AG08395 (cell line): Measurements from ENCODE around the gene DDX41.
"Not testable (repeated sequence)": the region's sequence is repeated elsewhere in the genome, so short reads cannot be mapped to it uniquely, and the experiment has no call there.

Experiments used
- DNase-seq: peaks from one replicate; pipeline ENCODE4 v3.0.0; 2012; ENCODE audit warnings: mixed read lengths, low spot score

The DDX41 gene

GRCh38 chr5:177516601-177517568, at the start of gene DDX41:
Gene DDX41 (minus strand): TSS chr5:177516961. CDS start chr5:177516945, 16 bp downstream.
- DNase-seq: peak; percentile 99

GRCh38 chr5:177565046-177565445, 48.3 kb upstream of the DDX41 start:
- DNase-seq: no peak

- not testable (repeated sequence) for DNase-seq
Measured at GRCh38 chr5:177559446-177559941, 42.7 kb upstream of the DDX41 start.

GRCh38 chr5:177557796-177558195, 41.0 kb upstream of the DDX41 start:
- no peak for DNase-seq

GRCh38 chr5:177557041-177557647, 40.4 kb upstream of the DDX41 start:
- DNase-seq: no peak

- DNase-seq: no peak
Measured at GRCh38 chr5:177555665-177556064, 38.9 kb upstream of the DDX41 start.

GRCh38 chr5:177555228-177555627, 38.5 kb upstream of the DDX41 start:
- DNase-seq: no peak

GRCh38 chr5:177554474-177555111, 37.8 kb upstream of the DDX41 start, which contains the start of gene FAM193B:
Gene FAM193B (minus strand): TSS chr5:177554563. CDS start chr5:177554458, 105 bp downstream.
- peak; percentile 99 for DNase-seq

GRCh38 chr5:177553671-177554429, 37.1 kb upstream of the DDX41 start:
- DNase-seq: peak; percentile 45

GRCh38 chr5:177552839-177553455, 36.2 kb upstream of the DDX41 start:
- DNase-seq: peak; percentile 62

GRCh38 chr5:177550122-177550521, 33.4 kb upstream of the DDX41 start:
- DNase-seq: no peak

- no peak for DNase-seq
Measured at GRCh38 chr5:177548495-177548894, 31.7 kb upstream of the DDX41 start.

- DNase-seq: no peak
Measured at GRCh38 chr5:177547736-177548135, 31.0 kb upstream of the DDX41 start.

GRCh38 chr5:177546258-177546741, 29.5 kb upstream of the DDX41 start:
- peak; percentile 93 for DNase-seq

GRCh38 chr5:177545487-177546257, 28.9 kb upstream of the DDX41 start:
- DNase-seq: peak; percentile 70

- DNase-seq: no peak
Measured at GRCh38 chr5:177542816-177543465, 26.2 kb upstream of the DDX41 start.

GRCh38 chr5:177540438-177540837, 23.7 kb upstream of the DDX41 start:
- DNase-seq: no peak

- peak; percentile 89 for DNase-seq
Measured at GRCh38 chr5:177539411-177539810, 22.6 kb upstream of the DDX41 start.

- DNase-seq: no peak
Measured at GRCh38 chr5:177538876-177539275, 22.1 kb upstream of the DDX41 start.
